WTC11 (cell line): ENCODE results near the gene CDV3.

Experiments
- CREB1 ChIP-seq: sonication (generic); formaldehyde crosslinking; IDR thresholded peaks from 2 replicates; pipeline ENCODE4 v1.8.0; 2023; ENCODE audit warnings: mild to moderate bottlenecking, missing genetic modification reagents
- EMX1 ChIP-seq: fragments of 250-450 bp; sonication (Bioruptor Pico); IDR thresholded peaks from 2 replicates; pipeline ENCODE4 v1.8.0; 2021; ENCODE audit warnings: mild to moderate bottlenecking
- GABPB1 ChIP-seq: sonication (generic); formaldehyde crosslinking; IDR thresholded peaks from 2 replicates; pipeline ENCODE4 v1.8.1; 2023; ENCODE audit warnings: mild to moderate bottlenecking, missing genetic modification reagents
- NFATC4 ChIP-seq: fragments of 250-450 bp; sonication (Bioruptor Pico); IDR thresholded peaks from 2 replicates; pipeline ENCODE4 v1.9.0; 2021; ENCODE audit warnings: mild to moderate bottlenecking
- NFYB ChIP-seq: sonication (generic); formaldehyde crosslinking; conservative IDR thresholded peaks from 2 replicates; pipeline ENCODE4 v1.8.0; 2022; ENCODE audit warnings: low read depth, missing genetic modification reagents
- NR3C1 ChIP-seq: sonication (generic); formaldehyde crosslinking; conservative IDR thresholded peaks from 2 replicates; pipeline ENCODE4 v1.8.1; 2023; ENCODE audit warnings: low read depth, mild to moderate bottlenecking, missing genetic modification reagents
- PRRX2 ChIP-seq: fragments of 250-450 bp; sonication (Bioruptor Pico); IDR thresholded peaks from 2 replicates; pipeline ENCODE4 v1.8.0; 2021; ENCODE audit warnings: mild to moderate bottlenecking
- ZBTB21 ChIP-seq: sonication (generic); formaldehyde crosslinking; IDR thresholded peaks from 2 replicates; pipeline ENCODE4 v1.8.1; 2023; ENCODE audit warnings: mild to moderate bottlenecking, missing genetic modification reagents, borderline replicate concordance
- TF ChIP-seq, protein P1 (sequence below): sonication (generic); formaldehyde crosslinking; IDR thresholded peaks from 2 replicates; pipeline ENCODE4 v1.8.0; 2022; ENCODE audit warnings: mild to moderate bottlenecking, missing genetic modification reagents
- TF ChIP-seq, protein P2 (sequence below): fragments of 200-600 bp; IDR thresholded peaks from 2 replicates; pipeline ENCODE4 v1.8.0; 2022; ENCODE audit warnings: antibody characterized with exemption
- TF ChIP-seq, protein P3 (sequence below): sonication (generic); formaldehyde crosslinking; conservative IDR thresholded peaks from 2 replicates; pipeline ENCODE4 v1.8.1; 2022; ENCODE audit warnings: mild to moderate bottlenecking, missing genetic modification reagents
- TF ChIP-seq, protein P4 (sequence below): sonication (generic); formaldehyde crosslinking; IDR thresholded peaks from 2 replicates; pipeline ENCODE4 v1.8.1; 2022; ENCODE audit warnings: low read depth, mild to moderate bottlenecking, moderate library complexity, missing genetic modification reagents, borderline replicate concordance
- TF ChIP-seq, protein P5 (sequence below): sonication (generic); formaldehyde crosslinking; IDR thresholded peaks from 2 replicates; pipeline ENCODE4 v1.8.1; 2023; ENCODE audit warnings: mild to moderate bottlenecking, missing genetic modification reagents

DNA sequence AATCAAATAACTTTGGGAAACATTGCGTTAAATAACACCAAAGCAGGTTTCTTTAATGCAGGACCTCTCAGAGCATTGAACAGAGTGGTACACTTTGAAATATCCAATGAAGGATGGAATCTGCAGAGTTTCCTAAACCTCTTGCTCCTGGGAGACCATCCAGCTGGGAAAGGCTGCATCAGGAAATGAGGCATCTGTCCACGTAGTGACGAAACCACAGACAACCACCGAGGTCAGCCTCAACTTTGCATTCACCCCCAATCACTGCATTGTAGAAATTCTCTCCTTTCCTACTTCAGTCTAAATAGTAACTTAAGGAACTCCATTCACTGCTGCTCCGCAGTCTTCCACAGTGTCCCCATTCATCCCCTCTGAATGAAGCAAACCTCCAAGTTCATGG, 41.5 kb upstream of the CDV3 start:
- no peak for TF ChIP-seq CREB1
- TF ChIP-seq, protein P1, sequence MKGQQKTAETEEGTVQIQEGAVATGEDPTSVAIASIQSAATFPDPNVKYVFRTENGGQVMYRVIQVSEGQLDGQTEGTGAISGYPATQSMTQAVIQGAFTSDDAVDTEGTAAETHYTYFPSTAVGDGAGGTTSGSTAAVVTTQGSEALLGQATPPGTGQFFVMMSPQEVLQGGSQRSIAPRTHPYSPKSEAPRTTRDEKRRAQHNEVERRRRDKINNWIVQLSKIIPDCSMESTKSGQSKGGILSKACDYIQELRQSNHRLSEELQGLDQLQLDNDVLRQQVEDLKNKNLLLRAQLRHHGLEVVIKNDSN (CRISPR knock-in tag) = no peak
- TF ChIP-seq, protein P2, sequence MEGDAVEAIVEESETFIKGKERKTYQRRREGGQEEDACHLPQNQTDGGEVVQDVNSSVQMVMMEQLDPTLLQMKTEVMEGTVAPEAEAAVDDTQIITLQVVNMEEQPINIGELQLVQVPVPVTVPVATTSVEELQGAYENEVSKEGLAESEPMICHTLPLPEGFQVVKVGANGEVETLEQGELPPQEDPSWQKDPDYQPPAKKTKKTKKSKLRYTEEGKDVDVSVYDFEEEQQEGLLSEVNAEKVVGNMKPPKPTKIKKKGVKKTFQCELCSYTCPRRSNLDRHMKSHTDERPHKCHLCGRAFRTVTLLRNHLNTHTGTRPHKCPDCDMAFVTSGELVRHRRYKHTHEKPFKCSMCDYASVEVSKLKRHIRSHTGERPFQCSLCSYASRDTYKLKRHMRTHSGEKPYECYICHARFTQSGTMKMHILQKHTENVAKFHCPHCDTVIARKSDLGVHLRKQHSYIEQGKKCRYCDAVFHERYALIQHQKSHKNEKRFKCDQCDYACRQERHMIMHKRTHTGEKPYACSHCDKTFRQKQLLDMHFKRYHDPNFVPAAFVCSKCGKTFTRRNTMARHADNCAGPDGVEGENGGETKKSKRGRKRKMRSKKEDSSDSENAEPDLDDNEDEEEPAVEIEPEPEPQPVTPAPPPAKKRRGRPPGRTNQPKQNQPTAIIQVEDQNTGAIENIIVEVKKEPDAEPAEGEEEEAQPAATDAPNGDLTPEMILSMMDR = no peak
- TF ChIP-seq GABPB1 (CRISPR knock-in tag) = no peak
- TF ChIP-seq NFATC4 = no peak
- no peak for TF ChIP-seq PRRX2 (CRISPR knock-in tag)
- TF ChIP-seq EMX1 = no peak
- TF ChIP-seq NFYB (CRISPR knock-in tag) = no peak
- TF ChIP-seq, protein P3, sequence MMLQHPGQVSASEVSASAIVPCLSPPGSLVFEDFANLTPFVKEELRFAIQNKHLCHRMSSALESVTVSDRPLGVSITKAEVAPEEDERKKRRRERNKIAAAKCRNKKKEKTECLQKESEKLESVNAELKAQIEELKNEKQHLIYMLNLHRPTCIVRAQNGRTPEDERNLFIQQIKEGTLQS (CRISPR knock-in tag) = no peak
- TF ChIP-seq ZBTB21 (CRISPR knock-in tag) = no peak
- TF ChIP-seq, protein P4, sequence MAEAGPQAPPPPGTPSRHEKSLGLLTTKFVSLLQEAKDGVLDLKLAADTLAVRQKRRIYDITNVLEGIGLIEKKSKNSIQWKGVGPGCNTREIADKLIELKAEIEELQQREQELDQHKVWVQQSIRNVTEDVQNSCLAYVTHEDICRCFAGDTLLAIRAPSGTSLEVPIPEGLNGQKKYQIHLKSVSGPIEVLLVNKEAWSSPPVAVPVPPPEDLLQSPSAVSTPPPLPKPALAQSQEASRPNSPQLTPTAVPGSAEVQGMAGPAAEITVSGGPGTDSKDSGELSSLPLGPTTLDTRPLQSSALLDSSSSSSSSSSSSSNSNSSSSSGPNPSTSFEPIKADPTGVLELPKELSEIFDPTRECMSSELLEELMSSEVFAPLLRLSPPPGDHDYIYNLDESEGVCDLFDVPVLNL = no peak
- no peak for TF ChIP-seq NR3C1 (CRISPR knock-in tag)
- TF ChIP-seq, protein P5, sequence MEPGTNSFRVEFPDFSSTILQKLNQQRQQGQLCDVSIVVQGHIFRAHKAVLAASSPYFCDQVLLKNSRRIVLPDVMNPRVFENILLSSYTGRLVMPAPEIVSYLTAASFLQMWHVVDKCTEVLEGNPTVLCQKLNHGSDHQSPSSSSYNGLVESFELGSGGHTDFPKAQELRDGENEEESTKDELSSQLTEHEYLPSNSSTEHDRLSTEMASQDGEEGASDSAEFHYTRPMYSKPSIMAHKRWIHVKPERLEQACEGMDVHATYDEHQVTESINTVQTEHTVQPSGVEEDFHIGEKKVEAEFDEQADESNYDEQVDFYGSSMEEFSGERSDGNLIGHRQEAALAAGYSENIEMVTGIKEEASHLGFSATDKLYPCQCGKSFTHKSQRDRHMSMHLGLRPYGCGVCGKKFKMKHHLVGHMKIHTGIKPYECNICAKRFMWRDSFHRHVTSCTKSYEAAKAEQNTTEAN (CRISPR knock-in tag) = no peak
